ENCODE results near the gene NOTCH4. TPM values are rescaled to one million over a fixed set of nuclear protein-coding genes. Genes with fewer than 3 reads are reported as not detected.

NOTCH4 gene
- total and polyA plus RNA-seq, 9 of the 15 experiments (the other 6 are each of a cell fraction or from before 2014, with no cell fraction given), result 0.24 to 4.3 (median 1.7) TPM

GRCh38 chr6:32189742-32190053 lies 34.2 kb downstream of the NOTCH4 start:
- WGBS (ENCODE audit: insufficient coverage, low coverage, missing lambda C conversion rate), result 0% methylated on average over 1 of the region's 23 CpGs
- no peak for TF ChIP-seq EZH2 (IDR thresholded peaks at IDR 0.05; ENCODE audit: borderline replicate concordance, low read depth, low read length)
- no peak for TF ChIP-seq KAT8 (IDR thresholded peaks at IDR 0.05; ENCODE audit: low read depth)
- TF ChIP-seq, protein P1, sequence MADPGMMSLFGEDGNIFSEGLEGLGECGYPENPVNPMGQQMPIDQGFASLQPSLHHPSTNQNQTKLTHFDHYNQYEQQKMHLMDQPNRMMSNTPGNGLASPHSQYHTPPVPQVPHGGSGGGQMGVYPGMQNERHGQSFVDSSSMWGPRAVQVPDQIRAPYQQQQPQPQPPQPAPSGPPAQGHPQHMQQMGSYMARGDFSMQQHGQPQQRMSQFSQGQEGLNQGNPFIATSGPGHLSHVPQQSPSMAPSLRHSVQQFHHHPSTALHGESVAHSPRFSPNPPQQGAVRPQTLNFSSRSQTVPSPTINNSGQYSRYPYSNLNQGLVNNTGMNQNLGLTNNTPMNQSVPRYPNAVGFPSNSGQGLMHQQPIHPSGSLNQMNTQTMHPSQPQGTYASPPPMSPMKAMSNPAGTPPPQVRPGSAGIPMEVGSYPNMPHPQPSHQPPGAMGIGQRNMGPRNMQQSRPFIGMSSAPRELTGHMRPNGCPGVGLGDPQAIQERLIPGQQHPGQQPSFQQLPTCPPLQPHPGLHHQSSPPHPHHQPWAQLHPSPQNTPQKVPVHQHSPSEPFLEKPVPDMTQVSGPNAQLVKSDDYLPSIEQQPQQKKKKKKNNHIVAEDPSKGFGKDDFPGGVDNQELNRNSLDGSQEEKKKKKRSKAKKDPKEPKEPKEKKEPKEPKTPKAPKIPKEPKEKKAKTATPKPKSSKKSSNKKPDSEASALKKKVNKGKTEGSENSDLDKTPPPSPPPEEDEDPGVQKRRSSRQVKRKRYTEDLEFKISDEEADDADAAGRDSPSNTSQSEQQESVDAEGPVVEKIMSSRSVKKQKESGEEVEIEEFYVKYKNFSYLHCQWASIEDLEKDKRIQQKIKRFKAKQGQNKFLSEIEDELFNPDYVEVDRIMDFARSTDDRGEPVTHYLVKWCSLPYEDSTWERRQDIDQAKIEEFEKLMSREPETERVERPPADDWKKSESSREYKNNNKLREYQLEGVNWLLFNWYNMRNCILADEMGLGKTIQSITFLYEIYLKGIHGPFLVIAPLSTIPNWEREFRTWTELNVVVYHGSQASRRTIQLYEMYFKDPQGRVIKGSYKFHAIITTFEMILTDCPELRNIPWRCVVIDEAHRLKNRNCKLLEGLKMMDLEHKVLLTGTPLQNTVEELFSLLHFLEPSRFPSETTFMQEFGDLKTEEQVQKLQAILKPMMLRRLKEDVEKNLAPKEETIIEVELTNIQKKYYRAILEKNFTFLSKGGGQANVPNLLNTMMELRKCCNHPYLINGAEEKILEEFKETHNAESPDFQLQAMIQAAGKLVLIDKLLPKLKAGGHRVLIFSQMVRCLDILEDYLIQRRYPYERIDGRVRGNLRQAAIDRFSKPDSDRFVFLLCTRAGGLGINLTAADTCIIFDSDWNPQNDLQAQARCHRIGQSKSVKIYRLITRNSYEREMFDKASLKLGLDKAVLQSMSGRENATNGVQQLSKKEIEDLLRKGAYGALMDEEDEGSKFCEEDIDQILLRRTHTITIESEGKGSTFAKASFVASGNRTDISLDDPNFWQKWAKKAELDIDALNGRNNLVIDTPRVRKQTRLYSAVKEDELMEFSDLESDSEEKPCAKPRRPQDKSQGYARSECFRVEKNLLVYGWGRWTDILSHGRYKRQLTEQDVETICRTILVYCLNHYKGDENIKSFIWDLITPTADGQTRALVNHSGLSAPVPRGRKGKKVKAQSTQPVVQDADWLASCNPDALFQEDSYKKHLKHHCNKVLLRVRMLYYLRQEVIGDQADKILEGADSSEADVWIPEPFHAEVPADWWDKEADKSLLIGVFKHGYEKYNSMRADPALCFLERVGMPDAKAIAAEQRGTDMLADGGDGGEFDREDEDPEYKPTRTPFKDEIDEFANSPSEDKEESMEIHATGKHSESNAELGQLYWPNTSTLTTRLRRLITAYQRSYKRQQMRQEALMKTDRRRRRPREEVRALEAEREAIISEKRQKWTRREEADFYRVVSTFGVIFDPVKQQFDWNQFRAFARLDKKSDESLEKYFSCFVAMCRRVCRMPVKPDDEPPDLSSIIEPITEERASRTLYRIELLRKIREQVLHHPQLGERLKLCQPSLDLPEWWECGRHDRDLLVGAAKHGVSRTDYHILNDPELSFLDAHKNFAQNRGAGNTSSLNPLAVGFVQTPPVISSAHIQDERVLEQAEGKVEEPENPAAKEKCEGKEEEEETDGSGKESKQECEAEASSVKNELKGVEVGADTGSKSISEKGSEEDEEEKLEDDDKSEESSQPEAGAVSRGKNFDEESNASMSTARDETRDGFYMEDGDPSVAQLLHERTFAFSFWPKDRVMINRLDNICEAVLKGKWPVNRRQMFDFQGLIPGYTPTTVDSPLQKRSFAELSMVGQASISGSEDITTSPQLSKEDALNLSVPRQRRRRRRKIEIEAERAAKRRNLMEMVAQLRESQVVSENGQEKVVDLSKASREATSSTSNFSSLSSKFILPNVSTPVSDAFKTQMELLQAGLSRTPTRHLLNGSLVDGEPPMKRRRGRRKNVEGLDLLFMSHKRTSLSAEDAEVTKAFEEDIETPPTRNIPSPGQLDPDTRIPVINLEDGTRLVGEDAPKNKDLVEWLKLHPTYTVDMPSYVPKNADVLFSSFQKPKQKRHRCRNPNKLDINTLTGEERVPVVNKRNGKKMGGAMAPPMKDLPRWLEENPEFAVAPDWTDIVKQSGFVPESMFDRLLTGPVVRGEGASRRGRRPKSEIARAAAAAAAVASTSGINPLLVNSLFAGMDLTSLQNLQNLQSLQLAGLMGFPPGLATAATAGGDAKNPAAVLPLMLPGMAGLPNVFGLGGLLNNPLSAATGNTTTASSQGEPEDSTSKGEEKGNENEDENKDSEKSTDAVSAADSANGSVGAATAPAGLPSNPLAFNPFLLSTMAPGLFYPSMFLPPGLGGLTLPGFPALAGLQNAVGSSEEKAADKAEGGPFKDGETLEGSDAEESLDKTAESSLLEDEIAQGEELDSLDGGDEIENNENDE (IDR thresholded peaks at IDR 0.05; ENCODE audit: low read depth, low read length), result no peak
- no peak for TF ChIP-seq SP1 (CRISPR knock-in tag; IDR thresholded peaks at IDR 0.05)
- peak; percentile 48 for TF ChIP-seq RBFOX2 (IDR thresholded peaks at IDR 0.05; ENCODE audit: low read depth, low read length)
- TF ChIP-seq ZNF395 (CRISPR knock-in tag; IDR thresholded peaks at IDR 0.05), result peak; percentile 16; the same call in 1 of the 2 replicates
- TF ChIP-seq MTF1 (CRISPR knock-in tag; IDR thresholded peaks at IDR 0.05; ENCODE audit: borderline replicate concordance), result no peak
- no peak for TF ChIP-seq SMARCC2 (IDR thresholded peaks at IDR 0.05; ENCODE audit: low read depth)
- TF ChIP-seq CBX1 (IDR thresholded peaks at IDR 0.05; ENCODE audit: low read depth), result no peak
- no peak for TF ChIP-seq ZNF239 (CRISPR knock-in tag; IDR thresholded peaks at IDR 0.05)
- 0 out of 2 replicates have a peak, but pooled peaks have one; percentile 9 for TF ChIP-seq ZFX (CRISPR knock-in tag; IDR thresholded peaks at IDR 0.05)

More at GRCh38 chr6:32189742-32190053, 34.2 kb downstream of the NOTCH4 start:
- peak overlapping the region; percentile 93 for H3K27ac ChIP-seq (ENCODE audit: extremely low read depth, low read depth, low read length)
- no peaks in the 10 kb centered on the region for H3K9me1 ChIP-seq (ENCODE audit: control insufficient read depth, insufficient read depth, low read length)
- intact Hi-C loops (cut with micrococcal nuclease), result loop anchor here (10.0 kb wide), 1 partner anchor 285 kb away; the partner anchor contains the start of gene ZBTB12
- POLR2A ChIA-PET, result interaction anchor here (0.6 to 2.5 kb wide), 5 partner anchors 8 to 326 kb away, joined by 3 to 10 read pairs (median 3); partner anchors contain the start of gene FKBPL
- H3K4me1 ChIP-seq (replicated peaks in 1 of 2; ENCODE audit: control insufficient read depth in 2 of 2, insufficient read depth in 2 of 2, low read length in 2 of 2), result peaks cover 69 to 71% of the 10 kb centered on the region in 2 experiments
- in situ Hi-C loops (cut with MboI), result no loop called here
- CTCF ChIA-PET (ENCODE audit: low intra/inter-chr PET ratio), result no interaction called here
- peak overlapping the region; percentile 90 for H3K4me2 ChIP-seq (ENCODE audit: insufficient read depth, low read length)
- H3K36me3 ChIP-seq (ENCODE audit: control insufficient read depth, insufficient read depth, low read length), result peaks cover 33% of the 10 kb centered on the region; the same call in 2 of the 3 replicates
- peaks cover 63% of the 10 kb centered on the region for H3K79me2 ChIP-seq (ENCODE audit: control insufficient read depth, insufficient read depth, low read length)
- no TSS peak for BruUV-seq (replicated peaks)
- no peaks in the 10 kb centered on the region for H3K27me3 ChIP-seq (ENCODE audit: control insufficient read depth in 2 of 2, insufficient read depth in 2 of 2, low read length in 2 of 2)
- H3K4me3 ChIP-seq, result peak overlapping the region; percentile 79
- no peaks in the 10 kb centered on the region for H3K9me3 ChIP-seq (replicated peaks; ENCODE audit: control insufficient read depth, insufficient read depth, low read depth, low read length)
- H2AFZ ChIP-seq (ENCODE audit: low read depth, low read length), result no peak overlapping the region
- no peak for ATAC-seq
- FAIRE-seq, result no peak
- H3K9ac ChIP-seq (ENCODE audit: insufficient read depth in 1 of 2, low read depth in 2 of 2, low read length in 2 of 2), result peak overlapping the region; percentile 89 to 95
- H4K20me1 ChIP-seq (replicated peaks; ENCODE audit: control insufficient read depth, insufficient read depth, low read length), result no peaks in the 10 kb centered on the region
- peak in 3 of 4 experiments; percentile 53 to 83 (median 78) for DNase-seq (ENCODE audit: extremely low read depth in 1 of 4, low spot score in 3 of 4)

All from K562 (cell line).